Activated CD8-positive, alpha-beta memory T cell treated with anti-CD3 and anti-CD28 coated beads, Interleukin-2, amount 10 ng/mL, durations not matched to agents 7 days and 5 days (primary cell): Measurements from ENCODE around the gene ICAM2. TPM values are rescaled to one million over a fixed set of nuclear protein-coding genes. Genes with fewer than 3 reads are reported as not detected.

Experiments
- ATAC-seq: fragments of 150-1000 bp; cut with Tn5 transposase; one replicate; pipeline ENCODE4 v1.10.0; 2021; ENCODE audit warnings: moderate library complexity
- CTCF ChIA-PET: fragments of 350-600 bp; sonication (Branson Sonifier 250); formaldehyde crosslinking; loops from one replicate; lab custom pipeline; 2021; ENCODE audit warnings: antibody characterized with exemption; lab: Charles Lee
- DNase-seq: peaks from one replicate; pipeline ENCODE4 v3.0.0-alpha.2; 2020
- H3K27ac Mint-ChIP-seq: one replicate; pipeline ENCODE4 v1.8.0; 2021; ENCODE audit warnings: mild to moderate bottlenecking, mixed read lengths
- H3K27me3 Mint-ChIP-seq: one replicate; pipeline ENCODE4 v1.8.0; 2021; ENCODE audit warnings: mixed read lengths
- H3K36me3 Mint-ChIP-seq: one replicate; pipeline ENCODE4 v1.8.0; 2021; ENCODE audit warnings: mild to moderate bottlenecking, mixed read lengths
- H3K4me1 Mint-ChIP-seq: one replicate; pipeline ENCODE4 v1.8.0; 2021; ENCODE audit warnings: mixed read lengths
- H3K4me3 Mint-ChIP-seq: one replicate; pipeline ENCODE4 v1.8.0; 2021; ENCODE audit warnings: mild to moderate bottlenecking, moderate library complexity, mixed read lengths
- H3K9me3 Mint-ChIP-seq: one replicate; pipeline ENCODE4 v1.8.0; 2022; ENCODE audit warnings: low read depth, mixed read lengths
- total RNA-seq, 2 experiments: library from RNA; stranded (reverse); gene quantifications; one replicate each; pipeline ENCODE4 v1.2.3, GENCODE V29; 2021

The ICAM2 gene
- total RNA-seq, 2 experiments from 2014 or later, result 39.0 to 40.6 TPM

- H3K36me3 Mint-ChIP-seq, result no peaks in the 10 kb centered on the region
- DNase-seq (no peak), ATAC-seq (no peak)
- H3K9me3 Mint-ChIP-seq, result no peaks in the 10 kb centered on the region
- peak within 1 kb of the TSS; percentile 12 for H3K27ac Mint-ChIP-seq
- peaks cover 13% of the 10 kb centered on the region for H3K4me1 Mint-ChIP-seq
- peaks cover 25% of the 10 kb centered on the region for H3K27me3 Mint-ChIP-seq
- H3K4me3 Mint-ChIP-seq, result no peak within 1 kb of the TSS
- CTCF ChIA-PET, result no interaction called here
Observed at GRCh38 chr17:63972796-63973195, 47.6 kb downstream of the ICAM2 start, which contains the start of gene SCN4A. Gene SCN4A (minus strand): TSS chr17:63972918. CDS start chr17:63972841, 77 bp downstream.

DNA sequence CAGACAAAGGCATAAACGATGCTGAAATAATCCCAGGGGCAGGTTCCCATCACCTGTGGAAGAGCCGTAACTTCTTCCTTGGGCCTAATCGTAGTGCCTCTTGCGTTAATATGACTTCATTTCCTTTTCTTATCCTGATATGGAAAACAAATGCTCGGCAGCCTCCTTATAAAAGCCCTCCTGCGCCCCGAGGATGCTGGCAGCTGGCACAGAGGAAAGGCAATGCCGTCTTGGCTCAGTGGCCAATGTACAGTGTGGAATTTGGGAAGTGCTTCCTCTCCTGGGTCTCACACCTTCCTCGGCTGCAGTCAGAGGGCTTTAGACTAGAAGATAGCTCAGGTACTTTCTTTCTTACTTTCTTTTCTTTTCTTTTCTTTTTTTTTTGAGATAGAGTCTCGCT, 51.2 kb downstream of the ICAM2 start:
- ATAC-seq (no peak), DNase-seq (no peak)
- CTCF ChIA-PET, result interaction anchor here (0.6 to 2.7 kb wide), 6 partner anchors 13 to 103 kb away, joined by 3 to 25 read pairs (median 4); partner anchors contain the start of gene ICAM2
- H3K4me3 Mint-ChIP-seq, result no peak overlapping the region
- H3K9me3 Mint-ChIP-seq, result no peaks in the 10 kb centered on the region
- H3K36me3 Mint-ChIP-seq, result no peaks in the 10 kb centered on the region
- H3K4me1 Mint-ChIP-seq, result peaks cover 13% of the 10 kb centered on the region
- peaks cover 10% of the 10 kb centered on the region for H3K27me3 Mint-ChIP-seq
- no peak overlapping the region for H3K27ac Mint-ChIP-seq

DNA sequence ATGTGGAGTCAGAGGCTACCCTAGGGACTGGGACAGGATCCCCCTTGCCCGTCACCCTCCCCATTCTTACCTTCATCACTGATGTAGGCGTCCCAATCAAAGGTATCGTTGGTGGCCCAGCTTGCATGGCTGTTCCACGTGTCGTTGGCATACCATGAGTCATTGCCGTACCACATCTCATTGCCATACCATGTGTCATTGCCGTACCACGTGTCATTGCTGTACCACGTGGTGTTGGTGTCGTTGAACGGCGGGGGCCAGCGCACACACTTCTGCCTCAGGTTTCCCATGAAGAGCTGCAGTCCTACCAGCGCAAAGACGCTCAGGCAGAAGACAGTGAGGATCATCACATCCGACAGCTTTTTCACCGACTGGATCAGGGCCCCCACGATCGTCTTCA, 52.5 kb downstream of the ICAM2 start:
- peaks cover 12% of the 10 kb centered on the region for H3K4me1 Mint-ChIP-seq
- CTCF ChIA-PET, result interaction anchor here (0.7 to 2.7 kb wide), 8 partner anchors 9 to 58 kb away, joined by 3 to 25 read pairs (median 5); no protein-coding TSS in a partner anchor
- no peaks in the 10 kb centered on the region for H3K36me3 Mint-ChIP-seq
- ATAC-seq, result no peak
- H3K9me3 Mint-ChIP-seq, result no peaks in the 10 kb centered on the region
- H3K27ac Mint-ChIP-seq, result no peak overlapping the region
- peaks cover 10% of the 10 kb centered on the region for H3K27me3 Mint-ChIP-seq
- DNase-seq, result no peak
- H3K4me3 Mint-ChIP-seq, result no peak overlapping the region

DNA sequence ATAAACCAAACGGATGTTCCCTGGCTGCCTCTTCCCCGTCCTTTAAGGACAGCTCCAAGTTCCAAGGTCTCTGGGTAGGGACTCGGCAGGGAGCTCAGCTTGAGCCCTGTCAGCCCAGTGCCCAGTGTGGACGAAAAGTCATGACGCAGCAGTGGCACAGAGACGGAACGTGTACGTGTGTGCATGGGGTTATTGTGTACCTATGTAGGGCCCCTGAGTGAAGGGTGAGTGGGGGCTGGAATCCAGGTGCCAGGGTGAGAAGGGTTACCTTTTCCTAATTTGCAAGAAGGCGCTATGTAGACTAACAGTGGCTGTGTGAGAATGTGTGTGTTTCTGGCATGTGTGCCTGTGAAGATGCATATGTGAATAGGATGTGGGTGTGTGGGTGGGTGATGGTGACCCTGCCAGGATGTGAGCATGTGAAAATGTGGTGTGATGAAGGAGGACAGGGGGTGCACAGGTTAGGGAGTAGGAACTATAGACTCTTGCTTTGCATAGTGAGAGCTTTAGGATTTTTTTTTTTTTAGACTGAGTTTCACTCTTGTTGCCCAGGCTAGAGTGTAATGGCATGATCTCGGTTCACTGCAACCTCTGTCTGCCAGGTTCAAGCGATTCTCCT, 53.7 kb downstream of the ICAM2 start:
- Mint-ChIP-seq H3K27ac (no peak overlapping the region), H3K36me3 (no peaks in the 10 kb centered on the region), H3K27me3 (peaks cover 10% of the 10 kb centered on the region), H3K9me3 (no peaks in the 10 kb centered on the region), H3K4me3 (no peak overlapping the region), H3K4me1 (peaks cover 12% of the 10 kb centered on the region)
- peak; percentile 78 for DNase-seq
- CTCF ChIA-PET, result interaction anchor here (1.0 to 2.7 kb wide), 4 partner anchors 20 to 56 kb away, joined by 3 to 25 read pairs (median 7); partner anchors contain the start of genes CSHL1 and ICAM2
- peak; percentile 79 for ATAC-seq

DNA sequence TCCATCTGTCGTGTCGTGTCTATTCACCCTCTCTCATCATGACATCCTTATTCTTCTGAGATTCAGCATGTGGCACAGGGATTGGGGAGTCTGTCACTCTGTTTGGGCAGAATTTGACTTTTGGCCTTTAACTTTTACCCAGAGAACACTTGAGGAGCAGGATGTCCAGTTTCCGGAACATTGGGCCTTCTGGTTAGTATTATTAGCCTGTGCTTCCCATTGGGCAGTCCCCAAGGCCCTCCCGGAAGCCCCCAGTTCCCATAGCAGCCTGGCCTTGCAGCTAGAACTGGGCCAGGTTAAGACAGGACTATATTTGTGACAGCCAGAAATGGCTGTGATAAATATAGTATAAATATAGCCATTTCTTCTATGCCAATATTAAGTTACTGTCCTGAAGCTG, 57.3 kb downstream of the ICAM2 start:
- ATAC-seq, result no peak
- Mint-ChIP-seq H3K27me3 (no peaks in the 10 kb centered on the region), H3K4me1 (peaks cover 14% of the 10 kb centered on the region), H3K9me3 (no peaks in the 10 kb centered on the region), H3K36me3 (no peaks in the 10 kb centered on the region), H3K4me3 (no peak overlapping the region), H3K27ac (no peak overlapping the region)
- DNase-seq, result no peak
- CTCF ChIA-PET, result interaction anchor here (2.4 kb wide), 1 partner anchor 16 kb away, joined by 10 read pairs; no protein-coding TSS in a partner anchor

DNA sequence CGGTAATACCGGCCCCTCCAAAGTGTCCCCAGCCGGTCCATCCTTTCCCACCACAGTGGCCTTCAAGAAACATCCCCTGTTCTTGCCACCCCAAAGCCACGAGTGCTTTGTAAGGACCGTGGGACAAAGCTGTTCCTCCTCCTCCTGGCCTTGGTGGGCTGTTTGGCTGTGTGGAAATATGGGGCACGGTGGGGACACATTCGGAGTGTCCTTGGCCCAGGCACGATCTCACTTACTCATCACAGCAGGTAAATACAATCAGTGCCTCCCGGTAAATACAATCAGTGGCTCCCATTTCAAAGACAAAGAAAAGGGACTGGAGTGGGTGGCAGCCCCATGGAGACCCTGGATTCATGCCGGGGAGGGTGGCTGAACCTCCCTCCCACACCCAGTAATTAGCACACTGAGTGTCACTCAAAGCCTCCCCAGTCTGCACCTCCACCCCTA, 58.1 kb downstream of the ICAM2 start:
- Mint-ChIP-seq H3K4me1 (peaks cover 13% of the 10 kb centered on the region), H3K36me3 (no peaks in the 10 kb centered on the region), H3K4me3 (no peak overlapping the region), H3K27ac (no peak overlapping the region), H3K9me3 (no peaks in the 10 kb centered on the region), H3K27me3 (no peaks in the 10 kb centered on the region)
- ATAC-seq (no peak), DNase-seq (no peak)
- CTCF ChIA-PET, result interaction anchor here (1.1 to 1.9 kb wide), 3 partner anchors 23 to 63 kb away, joined by 3 to 6 read pairs (median 3); no protein-coding TSS in a partner anchor

- CTCF ChIA-PET, result interaction anchor here (1.0 to 1.9 kb wide), 7 partner anchors 13 to 64 kb away, joined by 3 to 6 read pairs (median 3); no protein-coding TSS in a partner anchor
- no peaks in the 10 kb centered on the region for H3K36me3 Mint-ChIP-seq
- no peak overlapping the region for H3K4me3 Mint-ChIP-seq
- no peaks in the 10 kb centered on the region for H3K27me3 Mint-ChIP-seq
- DNase-seq, result peak; percentile 54
- H3K27ac Mint-ChIP-seq, result no peak overlapping the region
- ATAC-seq, result peak; percentile 60
- H3K4me1 Mint-ChIP-seq, result peaks cover 6% of the 10 kb centered on the region
- no peaks in the 10 kb centered on the region for H3K9me3 Mint-ChIP-seq
Observed at GRCh38 chr17:63961355-63962212, 58.8 kb downstream of the ICAM2 start.

DNA sequence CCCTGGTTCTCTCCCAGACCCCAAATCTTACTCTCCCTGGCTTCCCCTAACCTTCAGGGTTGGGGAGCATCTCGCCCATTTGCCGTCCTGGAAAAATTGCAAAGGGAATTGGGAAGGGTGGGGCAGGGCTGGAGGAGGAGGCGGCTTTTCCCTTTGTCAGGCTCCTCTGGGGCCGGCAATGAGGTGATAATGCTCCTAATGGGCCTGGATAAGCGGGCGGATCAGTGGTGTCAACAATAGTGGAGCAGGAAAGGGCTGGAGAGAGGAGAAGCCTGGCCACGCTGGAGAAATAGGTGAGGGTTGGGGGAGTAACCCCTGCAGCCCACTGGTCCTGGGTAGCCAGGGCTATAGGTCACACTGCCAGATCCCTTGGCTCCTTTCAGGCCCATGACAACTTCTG, 60.0 kb downstream of the ICAM2 start:
- Mint-ChIP-seq H3K36me3 (no peaks in the 10 kb centered on the region), H3K27ac (no peak overlapping the region)

DNA sequence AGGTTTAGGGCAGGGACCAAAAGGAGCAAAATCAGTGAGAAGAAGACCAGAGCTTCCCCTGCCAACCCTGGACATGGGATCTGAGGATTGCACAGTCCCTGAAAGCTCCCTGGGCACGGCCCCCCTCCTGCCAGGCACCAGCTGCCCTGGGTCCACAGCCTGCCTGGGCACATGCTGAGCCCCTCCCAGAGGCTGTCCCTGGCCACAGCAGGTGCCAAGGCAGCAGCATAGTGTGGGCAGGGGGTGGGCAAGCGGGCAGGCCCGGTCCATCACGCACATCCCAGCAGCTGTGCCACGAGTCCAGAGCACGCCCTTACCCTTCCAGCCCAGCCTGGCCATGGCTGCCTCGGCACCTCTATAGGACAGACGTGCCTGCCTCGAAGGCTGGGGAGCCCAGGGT, 60.4 kb downstream of the ICAM2 start:
- Mint-ChIP-seq H3K4me1 (peaks cover 4% of the 10 kb centered on the region), H3K4me3 (no peak overlapping the region), H3K27ac (no peak overlapping the region), H3K36me3 (no peaks in the 10 kb centered on the region), H3K9me3 (no peaks in the 10 kb centered on the region), H3K27me3 (no peaks in the 10 kb centered on the region)
- CTCF ChIA-PET, result interaction anchor here (1.2 to 1.4 kb wide), 2 partner anchors 65 to 111 kb away, joined by 3 to 4 read pairs; no protein-coding TSS in a partner anchor
- no peak for DNase-seq
- ATAC-seq, result no peak

More for the DNA sequence above, 60.0 kb downstream of the ICAM2 start:
- CTCF ChIA-PET, result interaction anchor here (1.2 kb wide), 1 partner anchor 111 kb away, joined by 4 read pairs; no protein-coding TSS in a partner anchor
- no peak for DNase-seq
- ATAC-seq, result no peak
- H3K4me1 Mint-ChIP-seq, result peaks cover 2% of the 10 kb centered on the region
- H3K9me3 Mint-ChIP-seq, result no peaks in the 10 kb centered on the region
- no peaks in the 10 kb centered on the region for H3K27me3 Mint-ChIP-seq
- H3K4me3 Mint-ChIP-seq, result no peak overlapping the region

GRCh38 chr17:63956296-63956920, 64.0 kb downstream of the ICAM2 start:
- Mint-ChIP-seq H3K27me3 (no peaks in the 10 kb centered on the region), H3K36me3 (no peaks in the 10 kb centered on the region), H3K4me3 (no peak overlapping the region), H3K4me1 (peaks cover 21% of the 10 kb centered on the region), H3K9me3 (no peaks in the 10 kb centered on the region), H3K27ac (no peak overlapping the region)
- CTCF ChIA-PET, result interaction anchor here (1.0 to 5.5 kb wide), 7 partner anchors 10 to 70 kb away, joined by 3 to 23 read pairs (median 6); partner anchors contain the start of gene GH1
- ATAC-seq, result no peak
- DNase-seq, result no peak

- Mint-ChIP-seq H3K4me3 (no peak overlapping the region), H3K36me3 (no peaks in the 10 kb centered on the region), H3K27ac (no peak overlapping the region), H3K4me1 (peaks cover 20% of the 10 kb centered on the region), H3K27me3 (no peaks in the 10 kb centered on the region), H3K9me3 (no peaks in the 10 kb centered on the region)
- ATAC-seq (no peak), DNase-seq (no peak)
- CTCF ChIA-PET, result interaction anchor here (1.0 to 5.5 kb wide), 7 partner anchors 10 to 70 kb away, joined by 3 to 23 read pairs (median 6); partner anchors contain the start of gene GH1
Observed at GRCh38 chr17:63955791-63956190, 64.6 kb downstream of the ICAM2 start.

DNA sequence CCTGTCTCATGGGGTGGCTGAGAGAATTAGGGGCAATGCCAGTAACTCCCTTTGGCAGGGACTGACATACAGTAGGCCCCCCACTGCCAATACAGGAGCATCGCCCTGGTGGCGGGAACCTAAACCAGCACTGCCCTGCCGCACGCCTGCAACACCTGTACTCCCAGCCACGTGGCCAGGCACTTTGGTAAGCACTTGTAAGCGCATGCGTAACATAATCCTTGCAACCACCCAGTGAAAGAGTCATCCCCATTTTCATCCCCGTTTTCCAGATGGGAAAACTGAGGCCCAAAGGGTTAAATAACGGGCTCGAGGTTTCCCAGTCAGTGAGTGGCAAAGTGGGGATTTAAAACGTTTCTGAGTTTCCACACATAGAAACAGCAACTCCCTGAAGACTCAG, 65.2 kb downstream of the ICAM2 start:
- no peak for DNase-seq
- CTCF ChIA-PET, result interaction anchor here (1.1 to 5.5 kb wide), 7 partner anchors 9 to 178 kb away, joined by 3 to 23 read pairs (median 9); partner anchors contain the start of gene GH1
- Mint-ChIP-seq H3K4me1 (peaks cover 20% of the 10 kb centered on the region), H3K27ac (no peak overlapping the region), H3K27me3 (no peaks in the 10 kb centered on the region), H3K9me3 (no peaks in the 10 kb centered on the region), H3K36me3 (no peaks in the 10 kb centered on the region), H3K4me3 (no peak overlapping the region)
- no peak for ATAC-seq
